CD4-positive, alpha-beta memory T cell (primary cell): Measurements from ENCODE around the gene GALNT17. TPM values are rescaled to one million over a fixed set of nuclear protein-coding genes. Genes with fewer than 3 reads are reported as not detected.

Experiments
- CTCF ChIA-PET: fragments of 350-600 bp; sonication (Branson Sonifier 250); formaldehyde crosslinking; loops from one replicate; lab custom pipeline; 2021; ENCODE audit warnings: inconsistent platforms; ENCODE audit not compliant: partially characterized antibody; lab: Charles Lee
- POLR2A ChIA-PET: fragments of 350-600 bp; sonication (Branson Sonifier 250); formaldehyde crosslinking; loops from one replicate; lab custom pipeline; 2021; ENCODE audit not compliant: partially characterized antibody; lab: Charles Lee
- DNase-seq, 5 donors: peaks; one replicate each; pipeline versions ENCODE4 v3.0.0 to v3.0.0-alpha.2; 2020 to 2022; ENCODE audit warnings: mixed read lengths in 1 of 5
- H3K27ac ChIP-seq: one replicate; pipeline ENCODE4 v1.7.0; 2013; ENCODE audit warnings: low read depth, low read length
- H3K27me3 ChIP-seq: 2 replicates; pipeline ENCODE4 v1.7.0; 2013; ENCODE audit warnings: mild to moderate bottlenecking, low read length, moderate library complexity; ENCODE audit not compliant: insufficient read depth
- H3K36me3 ChIP-seq: 2 replicates; pipeline ENCODE4 v1.7.0; 2013; ENCODE audit warnings: mild to moderate bottlenecking, low read length, moderate library complexity; ENCODE audit not compliant: insufficient read depth
- H3K4me1 ChIP-seq: 2 replicates; pipeline ENCODE4 v1.7.0; 2013; ENCODE audit warnings: mild to moderate bottlenecking, low read length, moderate library complexity; ENCODE audit not compliant: insufficient read depth
- H3K4me3 ChIP-seq, 2 donors: one replicate each; pipeline ENCODE4 v1.7.0; 2013; ENCODE audit warnings: low read length in 2 of 2, mild to moderate bottlenecking in 1 of 2
- H3K9me3 ChIP-seq, 2 donors: one replicate each; pipeline ENCODE4 v1.7.0; 2013; ENCODE audit warnings: low read length in 2 of 2, control low read depth in 1 of 2; ENCODE audit not compliant: control insufficient read depth in 1 of 2
- H3K27ac Mint-ChIP-seq, 7 donors: one replicate each; pipeline ENCODE4 v1.8.0; 2020 to 2021; ENCODE audit warnings: mixed read lengths in 7 of 7, mild to moderate bottlenecking in 6 of 7, inconsistent platforms in 3 of 7, moderate library complexity in 3 of 7
- H3K27me3 Mint-ChIP-seq, 2 donors: one replicate each; pipeline ENCODE4 v1.8.0; 2020 to 2021; ENCODE audit warnings: mixed read lengths in 2 of 2
- H3K36me3 Mint-ChIP-seq, 2 donors: one replicate each; pipeline ENCODE4 v1.8.0; 2020 to 2021; ENCODE audit warnings: mixed read lengths in 2 of 2, inconsistent platforms in 1 of 2, mild to moderate bottlenecking in 1 of 2
- H3K4me1 Mint-ChIP-seq, 4 donors: one replicate each; pipeline ENCODE4 v1.8.0; 2020 to 2021; ENCODE audit warnings: mixed read lengths in 4 of 4, mild to moderate bottlenecking in 1 of 4
- H3K4me3 Mint-ChIP-seq, 8 donors: one replicate each; pipeline ENCODE4 v1.8.0; 2020 to 2021; ENCODE audit warnings: mixed read lengths in 8 of 8, mild to moderate bottlenecking in 7 of 8, moderate library complexity in 6 of 8, inconsistent platforms in 3 of 8
- H3K9me3 Mint-ChIP-seq, 8 donors: one replicate each; pipeline ENCODE4 v1.8.0; 2020 to 2021; ENCODE audit warnings: mixed read lengths in 8 of 8, mild to moderate bottlenecking in 5 of 8, inconsistent platforms in 3 of 8, moderate library complexity in 1 of 8
- intact Hi-C: fragments of 100-400 bp; cut with micrococcal nuclease; formaldehyde crosslinking; loops from one replicate; pipeline ENCODE4 v1.15.1; 2023
- polyA plus RNA-seq, 2 donors: library from polyadenylated mRNA; unstranded; fragments of 300-500 nt; fragmentation: Illumina TruSeq; gene quantifications; one replicate each; pipeline ENCODE4 v1.2.3, GENCODE V29; 2021
- total RNA-seq, 2 experiments: library from RNA; stranded (reverse); gene quantifications; one replicate each; pipeline ENCODE4 v1.2.3, GENCODE V29; 2021

GALNT17 gene
- total and polyA plus RNA-seq, 4 experiments from 2014 or later: not detected

- POLR2A ChIA-PET: no interaction called here
Measured at GRCh38 chr7:71408271-71408670, 276.3 kb downstream of the GALNT17 start.

GRCh38 chr7:71409550-71410157, 277.7 kb downstream of the GALNT17 start:
- H3K9me3 ChIP-seq: no peaks in the 10 kb centered on the region
- intact Hi-C loops: no loop called here
- no peak overlapping the region for H3K27ac ChIP-seq
- no peaks in the 10 kb centered on the region for H3K4me1 ChIP-seq
- no peak overlapping the region for H3K4me3 Mint-ChIP-seq
- H3K27ac Mint-ChIP-seq: no peak overlapping the region
- no peaks in the 10 kb centered on the region for H3K27me3 Mint-ChIP-seq
- DNase-seq: no peak
- CTCF ChIA-PET: no interaction called here
- H3K4me3 ChIP-seq: no peak overlapping the region
- H3K36me3 Mint-ChIP-seq: no peaks in the 10 kb centered on the region
- H3K4me1 Mint-ChIP-seq: no peaks in the 10 kb centered on the region
- H3K27me3 ChIP-seq: no peaks in the 10 kb centered on the region
- POLR2A ChIA-PET: no interaction called here
- H3K36me3 ChIP-seq: no peaks in the 10 kb centered on the region
- H3K9me3 Mint-ChIP-seq: peaks cover 0 to 32% (median 14%) of the 10 kb centered on the region in 8 donors

More at GRCh38 chr7:71408271-71408670, 276.3 kb downstream of the GALNT17 start:
- Histone ChIP-seq H3K27me3 (no peaks in the 10 kb centered on the region), H3K27ac (no peak overlapping the region), H3K4me1 (no peaks in the 10 kb centered on the region), H3K36me3 (no peaks in the 10 kb centered on the region), H3K4me3 (no peak overlapping the region), H3K9me3 (no peaks in the 10 kb centered on the region)
- DNase-seq: no peak
- no peaks in the 10 kb centered on the region for H3K4me1 Mint-ChIP-seq
- H3K4me3 Mint-ChIP-seq: no peak overlapping the region
- peak overlapping the region in 1 of 7 donors; percentile 51 for H3K27ac Mint-ChIP-seq
- intact Hi-C loops: no loop called here
- peaks cover 0 to 32% (median 14%) of the 10 kb centered on the region in 8 donors for H3K9me3 Mint-ChIP-seq
- no peaks in the 10 kb centered on the region for H3K36me3 Mint-ChIP-seq
- no peaks in the 10 kb centered on the region for H3K27me3 Mint-ChIP-seq
- CTCF ChIA-PET: no interaction called here

GRCh38 chr7:71411475-71411874, 279.5 kb downstream of the GALNT17 start:
- POLR2A ChIA-PET: no interaction called here
- Mint-ChIP-seq H3K27me3 (no peaks in the 10 kb centered on the region), H3K27ac (no peak overlapping the region), H3K36me3 (no peaks in the 10 kb centered on the region), H3K4me1 (no peaks in the 10 kb centered on the region), H3K4me3 (no peak overlapping the region), H3K9me3 (peaks cover 3 to 37% (median 14%) of the 10 kb centered on the region in 8 donors)
- H3K9me3 ChIP-seq: no peaks in the 10 kb centered on the region
- CTCF ChIA-PET: no interaction called here
- no peaks in the 10 kb centered on the region for H3K27me3 ChIP-seq
- H3K36me3 ChIP-seq: no peaks in the 10 kb centered on the region
- intact Hi-C loops: no loop called here
- DNase-seq: no peak
- H3K27ac ChIP-seq: no peak overlapping the region
- H3K4me1 ChIP-seq: no peaks in the 10 kb centered on the region
- H3K4me3 ChIP-seq: no peak overlapping the region

GRCh38 chr7:71414490-71414889, 282.5 kb downstream of the GALNT17 start:
- no peak for DNase-seq
- ChIA-PET CTCF (no interaction called here), POLR2A (no interaction called here)
- Histone ChIP-seq H3K27ac (no peak overlapping the region), H3K27me3 (no peaks in the 10 kb centered on the region), H3K36me3 (no peaks in the 10 kb centered on the region), H3K4me1 (no peaks in the 10 kb centered on the region), H3K9me3 (no peaks in the 10 kb centered on the region), H3K4me3 (no peak overlapping the region)
- H3K36me3 Mint-ChIP-seq: no peaks in the 10 kb centered on the region
- H3K27ac Mint-ChIP-seq: no peak overlapping the region
- no peaks in the 10 kb centered on the region for H3K4me1 Mint-ChIP-seq
- intact Hi-C loops: no loop called here
- H3K9me3 Mint-ChIP-seq: peaks cover 3 to 39% (median 16%) of the 10 kb centered on the region in 8 donors
- H3K27me3 Mint-ChIP-seq: no peaks in the 10 kb centered on the region
- H3K4me3 Mint-ChIP-seq: no peak overlapping the region

GRCh38 chr7:71419546-71420337, 287.8 kb downstream of the GALNT17 start:
- Mint-ChIP-seq H3K4me1 (no peaks in the 10 kb centered on the region), H3K27ac (no peak overlapping the region), H3K27me3 (no peaks in the 10 kb centered on the region), H3K36me3 (no peaks in the 10 kb centered on the region), H3K9me3 (peaks cover 3 to 24% (median 8%) of the 10 kb centered on the region in 8 donors), H3K4me3 (no peak overlapping the region)
- no peak overlapping the region for H3K4me3 ChIP-seq
- H3K9me3 ChIP-seq: no peaks in the 10 kb centered on the region
- no peak overlapping the region for H3K27ac ChIP-seq
- H3K36me3 ChIP-seq: no peaks in the 10 kb centered on the region
- H3K27me3 ChIP-seq: no peaks in the 10 kb centered on the region
- POLR2A ChIA-PET: no interaction called here
- H3K4me1 ChIP-seq: no peaks in the 10 kb centered on the region
- CTCF ChIA-PET: no interaction called here
- intact Hi-C loops: no loop called here
- no peak for DNase-seq

- no peaks in the 10 kb centered on the region for H3K9me3 ChIP-seq
- intact Hi-C loops: no loop called here
- H3K27me3 ChIP-seq: no peaks in the 10 kb centered on the region
- Mint-ChIP-seq H3K27ac (no peak overlapping the region), H3K36me3 (no peaks in the 10 kb centered on the region), H3K4me3 (no peak overlapping the region), H3K4me1 (no peaks in the 10 kb centered on the region), H3K27me3 (no peaks in the 10 kb centered on the region), H3K9me3 (peaks cover 0 to 15% (median 9%) of the 10 kb centered on the region in 8 donors)
- H3K4me1 ChIP-seq: no peaks in the 10 kb centered on the region
- no peak overlapping the region for H3K4me3 ChIP-seq
- ChIA-PET CTCF (no interaction called here), POLR2A (no interaction called here)
- no peaks in the 10 kb centered on the region for H3K36me3 ChIP-seq
- no peak overlapping the region for H3K27ac ChIP-seq
- no peak for DNase-seq
Measured at GRCh38 chr7:71422104-71422503, 290.2 kb downstream of the GALNT17 start.

- intact Hi-C loops: no loop called here
- no peaks in the 10 kb centered on the region for H3K36me3 ChIP-seq
- no peaks in the 10 kb centered on the region for H3K4me1 ChIP-seq
- H3K4me3 ChIP-seq: no peak overlapping the region
- no peaks in the 10 kb centered on the region for H3K36me3 Mint-ChIP-seq
- peaks cover 0 to 13% (median 5%) of the 10 kb centered on the region in 8 donors for H3K9me3 Mint-ChIP-seq
- DNase-seq: no peak
- no peak overlapping the region for H3K27ac Mint-ChIP-seq
- no peaks in the 10 kb centered on the region for H3K27me3 Mint-ChIP-seq
- no peak overlapping the region for H3K4me3 Mint-ChIP-seq
- CTCF ChIA-PET: interaction anchor here (0.9 kb wide), 1 partner anchor 11 kb away, joined by 3 read pairs; no protein-coding TSS in a partner anchor
- H3K27ac ChIP-seq: no peak overlapping the region
- no peaks in the 10 kb centered on the region for H3K27me3 ChIP-seq
- POLR2A ChIA-PET: no interaction called here
- H3K9me3 ChIP-seq: no peaks in the 10 kb centered on the region
- H3K4me1 Mint-ChIP-seq: no peaks in the 10 kb centered on the region
Measured at GRCh38 chr7:71424166-71425035, 292.5 kb downstream of the GALNT17 start.
